Inflammatory macrophage treated with lipopolysaccharide for 4 hours (primary cell): Measurements from ENCODE around the gene ERC1.

Experiments
- DNase-seq: peaks from one replicate; pipeline ENCODE4 v3.0.0-alpha.2; 2020

The ERC1 gene

GRCh38 chr12:1419849-1420371 is 428.9 kb downstream of the ERC1 start:
- DNase-seq: no peak

- DNase-seq: peak; percentile 65
Measured at GRCh38 chr12:1421091-1421846, 430.2 kb downstream of the ERC1 start.

DNA sequence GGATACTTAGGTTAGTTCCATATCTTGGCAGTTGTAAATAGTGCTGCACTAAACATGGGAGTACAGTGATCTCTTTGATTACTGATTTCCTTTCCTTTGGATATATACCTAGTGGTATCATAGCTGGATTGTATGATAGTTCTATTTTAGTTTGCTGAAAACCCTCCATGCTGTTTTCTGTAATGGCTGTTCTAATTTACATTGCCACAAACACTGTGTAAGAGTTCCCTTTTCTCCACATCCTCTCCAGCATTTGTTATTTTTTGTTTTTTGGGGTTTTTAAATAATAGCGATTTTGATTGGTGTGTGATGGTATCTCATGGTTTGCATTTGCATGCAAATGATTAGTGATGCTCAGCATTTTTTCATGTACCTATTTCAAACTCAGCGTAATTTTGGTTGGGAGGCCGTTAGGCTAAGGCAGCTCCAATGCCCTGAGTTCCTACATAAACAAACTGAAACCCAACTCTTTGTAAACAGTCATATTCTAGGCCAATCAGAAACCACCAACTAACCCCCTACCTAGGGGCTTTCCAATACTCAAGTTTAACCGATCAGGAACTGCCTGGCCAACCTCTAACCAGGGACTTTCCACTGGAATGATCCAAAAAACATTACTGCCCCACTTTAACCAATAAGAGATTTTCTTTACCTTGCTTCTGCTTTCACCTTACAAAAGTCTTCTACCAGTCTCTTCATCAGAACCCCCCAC is 431.7 kb downstream of the ERC1 start:
- DNase-seq: no peak

DNA sequence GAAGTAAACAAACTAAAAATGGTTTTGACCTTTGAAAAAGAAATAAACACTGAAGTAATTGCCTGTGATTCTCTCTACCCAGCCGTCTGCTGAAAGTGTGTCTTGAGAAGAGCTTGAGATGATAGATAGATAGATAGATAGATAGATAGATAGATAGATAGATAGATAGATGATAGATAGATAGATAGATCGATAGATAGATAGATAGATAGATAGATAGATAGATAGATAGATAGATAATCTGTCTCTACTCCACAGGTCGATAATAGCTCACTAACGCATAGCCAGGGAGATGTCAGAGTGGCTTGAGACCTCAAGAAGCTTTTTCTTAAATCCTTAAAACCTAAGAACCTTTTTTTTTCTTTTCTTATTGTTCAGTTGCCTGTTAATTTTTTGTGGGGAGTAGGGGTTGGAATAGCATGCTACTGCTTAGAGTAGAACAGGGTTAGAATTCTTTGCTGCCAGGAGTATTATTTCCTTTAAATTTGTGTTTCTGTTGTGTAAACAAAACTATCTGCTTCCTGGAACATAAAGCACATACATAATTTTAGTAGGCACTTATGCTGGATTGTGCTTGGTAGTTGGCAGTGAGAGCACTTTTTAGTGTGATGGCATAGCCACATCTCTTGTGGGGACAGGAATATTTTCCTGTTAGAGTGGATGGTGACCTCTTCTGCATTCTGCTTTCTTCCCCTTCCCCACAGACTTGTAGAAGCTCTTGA is 433.8 kb downstream of the ERC1 start:
- no peak for DNase-seq

DNA sequence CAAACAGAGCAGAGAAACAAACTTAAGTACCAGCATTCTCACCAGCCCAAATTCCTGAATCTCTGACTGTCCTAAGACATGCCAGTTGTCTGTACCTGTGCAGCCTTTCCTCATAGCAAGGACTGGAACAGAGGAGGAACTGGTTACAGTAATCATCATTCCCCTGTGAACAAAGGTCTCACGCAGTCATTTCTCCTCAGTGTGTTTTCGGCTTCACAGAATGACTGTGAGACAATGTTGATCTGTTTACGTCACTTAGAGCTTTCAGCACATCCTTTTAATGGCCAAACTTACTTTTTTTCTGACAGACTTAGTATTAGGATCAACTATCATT is 434.3 kb downstream of the ERC1 start:
- DNase-seq: no peak

DNA sequence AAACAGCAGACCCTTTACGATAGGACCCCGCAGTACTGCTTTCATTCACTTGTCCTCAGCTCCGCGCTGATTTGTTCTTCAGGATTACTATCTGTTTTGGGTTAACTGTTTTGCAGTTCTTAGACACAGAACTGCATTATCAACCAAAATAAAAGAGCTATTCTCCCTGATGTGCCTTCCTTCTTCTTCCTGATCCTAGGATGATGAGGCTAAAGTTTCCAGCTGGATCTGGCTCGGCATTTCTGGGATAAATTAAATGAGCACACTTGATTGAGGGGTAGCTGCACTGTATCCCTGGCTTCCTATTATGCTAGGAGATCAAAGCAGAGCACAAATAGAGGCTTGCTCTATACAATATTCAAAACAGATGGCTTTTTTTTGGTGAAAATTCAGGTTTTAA is 437.6 kb downstream of the ERC1 start:
- no peak for DNase-seq

DNA sequence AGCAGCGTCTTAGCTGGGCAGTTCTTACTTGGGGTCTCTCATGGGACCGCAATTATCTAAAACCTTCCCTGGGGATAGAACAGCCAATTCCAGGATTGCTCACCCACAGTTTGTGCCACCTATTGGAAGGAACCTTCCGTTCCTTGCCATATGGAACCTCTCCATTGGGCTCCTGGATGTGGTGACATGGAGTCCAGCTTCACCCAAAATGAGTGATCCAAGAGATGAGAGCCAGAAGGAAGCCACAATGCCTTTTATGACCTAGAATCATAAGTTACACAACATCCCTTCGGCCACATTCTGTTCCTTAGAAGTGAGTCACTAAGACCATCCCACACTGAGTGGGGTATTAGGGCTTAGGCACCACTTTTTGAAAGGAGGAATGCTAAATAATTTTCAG is 439.0 kb downstream of the ERC1 start:
- peak; percentile 60 for DNase-seq

GRCh38 chr12:1434296-1434955 is 443.4 kb downstream of the ERC1 start:
- no peak for DNase-seq

GRCh38 chr12:1435044-1435443 is 444.0 kb downstream of the ERC1 start:
- no peak for DNase-seq

GRCh38 chr12:1435456-1435855 is 444.4 kb downstream of the ERC1 start:
- no peak for DNase-seq

- DNase-seq: no peak
Measured at GRCh38 chr12:1436015-1436414, 445.0 kb downstream of the ERC1 start.

- DNase-seq: no peak
Measured at GRCh38 chr12:1436981-1437380, 446.0 kb downstream of the ERC1 start.

DNA sequence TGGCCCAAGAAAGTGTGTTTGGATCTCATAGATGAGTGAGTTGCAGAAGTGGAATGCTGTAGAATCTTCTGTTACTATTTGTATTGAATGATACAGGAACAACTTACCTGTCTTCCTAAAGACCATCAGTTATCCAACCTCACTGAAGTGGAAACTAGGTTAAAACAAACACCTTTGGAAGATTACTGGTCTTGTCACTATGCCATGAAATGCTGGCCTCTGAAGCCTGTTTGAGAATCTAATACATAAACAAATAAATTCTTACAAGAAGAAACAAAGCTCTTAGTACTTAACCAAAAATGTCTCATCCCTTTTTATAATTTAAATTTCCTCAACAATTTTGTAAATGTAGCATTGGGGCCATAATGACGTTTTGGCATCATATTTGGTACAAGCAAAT is 448.2 kb downstream of the ERC1 start:
- DNase-seq: no peak

DNA sequence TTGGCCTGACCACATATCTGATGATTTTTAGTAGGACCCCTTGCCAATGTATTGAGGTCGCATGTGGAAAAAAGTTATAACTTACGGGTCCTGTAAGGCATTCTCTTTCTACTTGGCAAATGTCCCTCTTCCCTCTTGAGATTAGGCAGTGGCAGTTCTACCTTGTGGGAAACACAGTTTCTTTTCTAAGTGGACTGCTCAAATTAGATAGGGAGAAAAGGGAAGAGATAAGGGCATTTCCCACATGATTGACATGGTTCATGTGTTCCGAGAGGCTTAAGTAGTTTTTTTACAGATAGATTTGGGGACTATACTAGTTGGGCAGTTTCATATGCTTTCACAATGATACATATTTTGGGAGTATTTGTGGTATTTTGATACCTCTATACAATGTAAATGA is 448.7 kb downstream of the ERC1 start:
- DNase-seq: no peak

DNA sequence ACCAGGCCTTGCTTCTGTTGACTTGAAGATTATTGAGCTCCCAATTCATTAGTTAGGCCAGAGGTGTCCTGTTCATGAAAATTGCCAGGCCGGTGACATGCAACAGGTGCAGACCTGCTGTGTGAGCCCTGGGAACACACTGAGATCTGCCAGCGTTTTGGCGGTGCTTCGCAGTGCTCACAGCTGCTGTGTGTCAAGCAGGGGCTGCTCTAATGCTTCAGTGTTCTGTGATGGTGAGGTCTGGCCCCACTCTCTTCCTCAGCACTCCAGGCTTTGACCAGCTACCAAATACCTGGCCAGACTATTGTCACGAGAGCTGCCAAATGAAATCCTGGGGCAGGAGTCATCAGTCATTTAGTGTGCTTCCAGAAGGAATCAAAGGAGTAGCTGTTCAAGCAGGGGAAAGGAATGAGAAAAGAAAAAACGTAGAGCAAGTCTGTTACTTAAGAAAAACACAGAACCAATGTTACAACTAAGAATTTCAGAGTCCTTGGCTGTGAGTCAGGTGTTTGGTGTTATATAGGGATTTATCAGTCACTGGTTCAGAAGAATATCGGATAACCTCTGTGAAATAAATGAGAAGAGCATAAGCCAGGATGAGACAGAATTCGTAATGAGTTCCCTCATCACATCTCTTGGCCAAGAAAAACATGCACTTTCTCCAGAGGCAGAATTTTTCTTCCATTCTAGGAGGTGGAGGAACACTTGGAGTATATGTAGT is 452.6 kb downstream of the ERC1 start:
- DNase-seq: no peak

DNA sequence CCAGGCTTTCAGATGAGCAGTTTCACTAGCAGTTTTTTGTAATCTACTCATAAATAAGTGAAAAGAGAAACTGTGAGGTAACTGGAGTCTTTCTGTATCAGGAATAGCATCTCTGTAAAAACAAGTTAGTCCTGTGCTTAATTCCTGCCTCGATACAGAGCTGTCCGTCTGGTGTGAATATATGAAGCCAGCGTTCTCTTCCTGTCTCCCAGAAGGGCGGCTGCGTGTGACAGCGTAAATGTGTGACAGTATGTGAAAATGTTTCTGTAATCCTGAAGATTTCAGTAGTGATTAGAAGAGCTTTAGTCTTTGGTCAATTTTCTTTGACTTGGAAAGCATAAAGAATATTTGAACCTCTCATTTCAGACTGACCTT is 453.1 kb downstream of the ERC1 start:
- DNase-seq: no peak

DNA sequence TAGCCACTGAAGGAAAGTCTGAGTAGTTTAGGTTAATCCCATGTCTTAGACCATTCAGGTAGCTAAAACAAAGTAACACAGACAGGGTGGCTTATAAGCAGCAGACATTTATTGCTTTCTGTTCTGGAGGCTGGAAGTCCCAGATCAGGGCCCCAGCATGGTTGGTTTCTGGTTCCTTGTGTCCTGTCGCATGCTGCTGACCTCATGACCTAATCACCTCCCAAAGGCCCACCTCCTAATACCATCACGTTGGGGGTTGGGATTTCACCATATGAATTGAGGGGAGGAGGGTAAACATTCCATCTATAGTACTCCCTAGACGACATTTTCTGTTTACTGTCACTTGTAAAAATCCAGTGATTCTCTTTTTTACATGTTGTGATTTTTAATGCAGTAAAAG is 454.8 kb downstream of the ERC1 start:
- no peak for DNase-seq

DNA sequence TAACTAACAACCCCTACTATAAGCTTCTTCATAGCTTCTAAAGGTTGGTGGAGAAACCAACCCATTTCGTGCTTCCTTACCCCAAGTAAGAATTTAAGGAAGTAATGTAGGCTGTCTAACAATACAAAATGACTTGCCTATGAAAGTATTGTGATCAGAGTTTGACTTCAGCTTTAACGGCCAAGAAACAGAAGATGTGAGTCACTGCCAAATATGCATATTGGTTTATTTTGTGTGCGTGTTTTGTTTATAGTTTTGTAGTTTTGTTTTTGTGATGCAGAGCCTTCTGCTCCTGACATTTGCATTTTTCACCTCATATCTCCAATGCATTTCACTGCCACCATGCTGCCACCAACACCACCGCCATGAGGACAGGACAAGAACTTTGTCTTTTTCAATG is 457.3 kb downstream of the ERC1 start:
- DNase-seq: no peak

DNA sequence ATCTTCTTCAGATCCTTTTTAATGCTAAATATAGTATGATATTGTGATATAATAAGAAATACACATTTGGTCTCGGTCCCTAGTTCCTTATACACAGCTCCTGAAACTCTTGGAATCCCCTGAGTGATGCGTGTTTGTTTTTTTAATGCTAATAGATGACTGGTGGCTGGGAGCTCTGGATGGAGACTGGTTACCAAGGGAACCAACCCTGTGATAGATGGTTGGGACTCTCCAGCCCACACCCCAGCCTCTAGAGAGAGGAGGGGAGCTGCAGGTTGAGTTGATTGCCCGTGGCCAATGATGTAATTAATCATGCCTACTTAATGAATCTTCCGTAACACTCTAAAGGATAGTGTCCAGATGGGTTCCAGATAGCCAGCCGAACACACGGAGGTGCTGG is 462.8 kb downstream of the ERC1 start:
- no peak for DNase-seq

DNA sequence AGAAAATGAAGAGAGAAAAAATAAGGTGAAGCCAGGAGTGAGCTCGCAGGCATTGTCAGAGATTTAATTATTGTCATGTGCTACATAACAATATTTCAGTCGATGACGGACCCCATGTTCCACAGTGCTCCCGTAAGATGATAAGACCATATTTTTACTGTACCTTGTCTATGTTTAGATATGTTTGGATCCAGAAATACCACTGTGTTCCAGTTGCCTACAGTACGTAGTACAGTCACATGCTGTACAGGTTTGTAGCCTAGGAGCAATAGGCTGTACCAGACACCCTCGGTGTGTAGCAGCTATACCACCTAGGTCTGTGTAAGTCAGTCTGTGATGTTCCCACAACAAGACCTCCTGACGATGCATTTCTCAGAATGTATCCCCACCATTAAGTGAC is 465.9 kb downstream of the ERC1 start:
- no peak for DNase-seq

DNA sequence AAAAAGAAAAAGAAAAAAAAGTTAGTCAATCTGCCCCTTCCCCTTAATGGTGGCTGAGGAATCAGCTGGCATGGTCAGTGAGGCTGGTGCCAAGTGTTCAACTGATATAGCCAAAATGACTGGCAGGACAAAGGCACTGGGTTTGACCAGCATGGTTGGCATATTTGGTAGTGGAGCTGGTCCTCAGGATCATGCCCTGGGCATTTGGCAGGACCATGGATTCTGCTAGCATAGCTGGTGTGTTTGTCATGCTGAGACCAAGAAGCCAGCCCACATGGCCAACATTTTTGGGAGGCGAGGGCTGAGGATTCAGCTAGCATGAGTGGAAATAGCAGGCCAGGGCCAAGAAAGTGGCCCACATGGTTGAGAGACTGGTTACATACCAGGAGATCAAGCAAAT is 466.9 kb downstream of the ERC1 start:
- no peak for DNase-seq

GRCh38 chr12:1459339-1459738 is 468.3 kb downstream of the ERC1 start:
- no peak for DNase-seq
